H4 (cell line): ENCODE results near the gene MRPL41. TPM values are rescaled to one million over a fixed set of nuclear protein-coding genes. Genes with fewer than 3 reads are reported as not detected.
A peak's percentile ranks its signal among the peaks of the same experiment; 100 is the strongest.
"Not testable (repeated sequence)": the region's sequence is repeated elsewhere in the genome, so short reads cannot be mapped to it uniquely, and the experiment has no call there.

Source experiments
- DNase-seq: peaks from one replicate; pipeline ENCODE4 v3.0.0-alpha.2; 2015; ENCODE audit warnings: low spot score
- total RNA-seq: library from RNA; depleted of rRNA; stranded (reverse); fragments of >200 nt; shearing (Covaris generic); gene quantifications from 2 replicates; pipeline ENCODE4 v1.2.3, GENCODE V29; 2014

MRPL41 gene
- total RNA-seq, 1 experiment from 2014 or later: 52.4 TPM

- no peak for DNase-seq
Observed at GRCh38 chr9:137521405-137521985, 30.2 kb upstream of the MRPL41 start.

GRCh38 chr9:137522746-137523455 lies 28.8 kb upstream of the MRPL41 start:
- DNase-seq: no peak

- DNase-seq: no peak
Observed at GRCh38 chr9:137524161-137524980, 27.3 kb upstream of the MRPL41 start.

- no peak for DNase-seq
Observed at GRCh38 chr9:137524981-137525317, 26.7 kb upstream of the MRPL41 start.

GRCh38 chr9:137530331-137530730 lies 21.3 kb upstream of the MRPL41 start:
- DNase-seq: no peak

GRCh38 chr9:137531099-137531765 lies 20.4 kb upstream of the MRPL41 start:
- no peak for DNase-seq

GRCh38 chr9:137532891-137533468 lies 18.7 kb upstream of the MRPL41 start:
- DNase-seq: not testable (repeated sequence)

- peak; percentile 64 for DNase-seq
Observed at GRCh38 chr9:137534256-137535119, 17.2 kb upstream of the MRPL41 start.

GRCh38 chr9:137535120-137535428 lies 16.6 kb upstream of the MRPL41 start:
- no peak for DNase-seq

- DNase-seq: not testable (repeated sequence)
Observed at GRCh38 chr9:137536594-137537131, 15.0 kb upstream of the MRPL41 start.

- DNase-seq: no peak
Observed at GRCh38 chr9:137538058-137538457, 13.6 kb upstream of the MRPL41 start.

GRCh38 chr9:137540536-137540935 lies 11.1 kb upstream of the MRPL41 start:
- no peak for DNase-seq

GRCh38 chr9:137542486-137542885 lies 9.2 kb upstream of the MRPL41 start:
- DNase-seq: no peak

- no peak for DNase-seq
Observed at GRCh38 chr9:137543237-137543963, 8.3 kb upstream of the MRPL41 start.

GRCh38 chr9:137544176-137544760 lies 7.4 kb upstream of the MRPL41 start:
- no peak for DNase-seq

GRCh38 chr9:137545123-137545522 lies 6.6 kb upstream of the MRPL41 start:
- DNase-seq: no peak

- no peak for DNase-seq
Observed at GRCh38 chr9:137547687-137548543, 3.8 kb upstream of the MRPL41 start.

- DNase-seq: peak; percentile 86
Observed at GRCh38 chr9:137550231-137550621, 1.5 kb upstream of the MRPL41 start, which contains the start of gene PNPLA7. Gene PNPLA7 (minus strand): TSS chr9:137550402. CDS start chr9:137550197, 205 bp downstream.

GRCh38 chr9:137550958-137551263 lies 768 bp upstream of the MRPL41 start:
- not testable (repeated sequence) for DNase-seq
